MM.1S (cell line): ENCODE results near the gene RTP5.

Source experiments
- DNase-seq: peaks from one replicate; pipeline ENCODE4 v3.0.0-alpha.2; 2015
- H2AFZ ChIP-seq: fragments of 300-600 bp; sonication (generic); 2 replicates; pipeline ENCODE4 v1.6.0; 2016; ENCODE audit warnings: antibody characterized with exemption, low read length
- H3F3A ChIP-seq: fragments of 300-600 bp; sonication (generic); 2 replicates; pipeline ENCODE4 v1.6.1; 2016; ENCODE audit warnings: mild to moderate bottlenecking, antibody characterized with exemption, low read length, moderate library complexity, mixed read lengths; ENCODE audit not compliant: insufficient read depth
- H3K27ac ChIP-seq: fragments of 300-600 bp; sonication (generic); 2 replicates; pipeline ENCODE4 v1.5.1; 2016; ENCODE audit warnings: mild to moderate bottlenecking, low read length
- H3K27me3 ChIP-seq: fragments of 300-600 bp; sonication (generic); replicated peaks from 2 replicates; pipeline ENCODE4 v1.6.0; 2016; ENCODE audit warnings: low read length; ENCODE audit not compliant: insufficient read depth
- H3K36me3 ChIP-seq: fragments of 300-600 bp; sonication (generic); replicated peaks from 2 replicates; pipeline ENCODE4 v1.6.1; 2016; ENCODE audit warnings: mild to moderate bottlenecking, low read length, mixed read lengths; ENCODE audit not compliant: insufficient read depth
- H3K4me1 ChIP-seq: fragments of 300-600 bp; sonication (generic); 2 replicates; pipeline ENCODE4 v1.6.1; 2016; ENCODE audit warnings: low read length, mixed read lengths
- H3K4me2 ChIP-seq: fragments of 300-600 bp; sonication (generic); 2 replicates; pipeline ENCODE4 v1.6.0; 2016; ENCODE audit warnings: low read depth, low read length
- H3K4me3 ChIP-seq: fragments of 300-600 bp; sonication (generic); 2 replicates; pipeline ENCODE4 v1.5.1; 2016; ENCODE audit warnings: low read length, mixed read lengths
- H3K79me2 ChIP-seq: fragments of 300-600 bp; sonication (generic); 2 replicates; pipeline ENCODE4 v1.6.1; 2016; ENCODE audit warnings: mixed run types, low read length, mixed read lengths
- H3K9ac ChIP-seq: fragments of 300-600 bp; sonication (generic); 2 replicates; pipeline ENCODE4 v1.6.1; 2016; ENCODE audit warnings: low read length, mixed read lengths
- H3K9me2 ChIP-seq: fragments of 300-600 bp; sonication (generic); replicated peaks from 2 replicates; pipeline ENCODE4 v1.6.1; 2016; ENCODE audit warnings: mild to moderate bottlenecking, low read length, mixed read lengths; ENCODE audit not compliant: insufficient read depth
- H3K9me3 ChIP-seq: fragments of 300-600 bp; sonication (generic); replicated peaks from 2 replicates; pipeline ENCODE4 v1.6.1; 2016; ENCODE audit warnings: mild to moderate bottlenecking, low read length, mixed read lengths; ENCODE audit not compliant: insufficient read depth
- H4K20me1 ChIP-seq: fragments of 300-600 bp; sonication (generic); 2 replicates; pipeline ENCODE4 v1.6.1; 2016; ENCODE audit warnings: mild to moderate bottlenecking, low read length, moderate library complexity, mixed read lengths; ENCODE audit not compliant: insufficient read depth
- CTCF ChIP-seq: fragments of 300-600 bp; sonication (generic); IDR thresholded peaks from 2 replicates; pipeline ENCODE4 v1.5.1; 2016; ENCODE audit warnings: antibody characterized with exemption, low read length, mixed read lengths
- EZH2 ChIP-seq: fragments of 300-600 bp; sonication (generic); optimal IDR thresholded peaks from 2 replicates; pipeline ENCODE3; 2017; ENCODE audit warnings: low read depth, mild to moderate bottlenecking, antibody characterized with exemption, low read length, mixed read lengths
- EZH2phosphoT487 ChIP-seq: fragments of 300-600 bp; sonication (generic); IDR thresholded peaks from 2 replicates; pipeline ENCODE4 v1.6.1; 2018; ENCODE audit warnings: antibody characterized with exemption, low read length

Gene RTP5

GRCh38 chr2:241846406-241846805, 23.1 kb upstream of the RTP5 start:
- no peaks in the 10 kb centered on the region for H4K20me1 ChIP-seq
- H3F3A ChIP-seq: 0 out of 2 replicates have a peak, but pooled peaks cover 4% of the 10 kb centered on the region
- no peak overlapping the region for H2AFZ ChIP-seq
- H3K27me3 ChIP-seq: peaks cover 6% of the 10 kb centered on the region; the same call in 1 of the 2 replicates
- H3K4me2 ChIP-seq: no peak overlapping the region
- no peak overlapping the region for H3K27ac ChIP-seq
- H3K4me3 ChIP-seq: no peak overlapping the region
- H3K9me3 ChIP-seq: no peaks in the 10 kb centered on the region
- no peak overlapping the region for H3K9ac ChIP-seq
- no peaks in the 10 kb centered on the region for H3K9me2 ChIP-seq
- H3K79me2 ChIP-seq: no peaks in the 10 kb centered on the region
- H3K36me3 ChIP-seq: no peaks in the 10 kb centered on the region
- no peaks in the 10 kb centered on the region for H3K4me1 ChIP-seq
- TF ChIP-seq EZH2phosphoT487 (no peak), CTCF (no peak), EZH2 (no peak)
- DNase-seq: no peak

GRCh38 chr2:241848761-241849615, 20.5 kb upstream of the RTP5 start:
- Histone ChIP-seq H3K4me3 (no peak overlapping the region), H3K4me1 (no peaks in the 10 kb centered on the region), H3K36me3 (no peaks in the 10 kb centered on the region), H3K4me2 (no peak overlapping the region), H3K9me3 (no peaks in the 10 kb centered on the region), H4K20me1 (no peaks in the 10 kb centered on the region), H3K79me2 (no peaks in the 10 kb centered on the region), H3K9ac (no peak overlapping the region), H3K27me3 (no peaks in the 10 kb centered on the region; the same call in 1 of the 2 replicates), H3K9me2 (no peaks in the 10 kb centered on the region), H2AFZ (no peak overlapping the region), H3K27ac (no peak overlapping the region), H3F3A (no peaks in the 10 kb centered on the region)
- DNase-seq: no peak
- TF ChIP-seq CTCF (no peak), EZH2 (no peak), EZH2phosphoT487 (no peak)

- DNase-seq: no peak
- H3K36me3 ChIP-seq: no peaks in the 10 kb centered on the region
- H3K9me3 ChIP-seq: no peaks in the 10 kb centered on the region
- H3K4me1 ChIP-seq: no peaks in the 10 kb centered on the region
- no peak overlapping the region for H3K27ac ChIP-seq
- no peaks in the 10 kb centered on the region for H3K9me2 ChIP-seq
- no peak overlapping the region for H3K4me3 ChIP-seq
- H3K27me3 ChIP-seq: no peaks in the 10 kb centered on the region; the same call in 1 of the 2 replicates
- TF ChIP-seq EZH2: no peak
- TF ChIP-seq CTCF: no peak
- TF ChIP-seq EZH2phosphoT487: no peak
- H3K9ac ChIP-seq: no peak overlapping the region
- no peaks in the 10 kb centered on the region for H3F3A ChIP-seq
- no peak overlapping the region for H2AFZ ChIP-seq
- no peaks in the 10 kb centered on the region for H4K20me1 ChIP-seq
- no peaks in the 10 kb centered on the region for H3K79me2 ChIP-seq
- H3K4me2 ChIP-seq: no peak overlapping the region
Measured at GRCh38 chr2:241849616-241850543, 19.6 kb upstream of the RTP5 start.
